Left cardiac atrium (tissue), 4 donors: ENCODE results near the gene DIS3L2. TPM values are rescaled to one million over a fixed set of nuclear protein-coding genes. Genes with fewer than 3 reads are reported as not detected.
A peak's percentile ranks its signal among the peaks of the same experiment; 100 is the strongest.
"Not testable (repeated sequence)": the region's sequence is repeated elsewhere in the genome, so short reads cannot be mapped to it uniquely, and the experiment has no call there.

ENCODE experiments used
- ATAC-seq, 2 donors: fragments of 200-7000 bp; cut with Tn5 transposase; one replicate each; pipeline ENCODE4 v1.9.1; 2020; ENCODE audit warnings: mild to moderate bottlenecking in 2 of 2, moderate library complexity in 2 of 2
- DNase-seq: peaks from one replicate; pipeline ENCODE4 v3.0.0-alpha.2; 2020
- intact Hi-C, 2 donors: fragments of 100-400 bp; cut with DNase I; formaldehyde crosslinking; loops; one replicate each; pipeline versions ENCODE4 v1.14.1 to v1.15.1; 2022 to 2023
- total RNA-seq, 2 donors: library from RNA; stranded (reverse); fragmentation: NEBNext Ultra II Directional; extraction: Animal tissue kit (Norgen Biotek cat#: 25700); gene quantifications; one replicate each; pipeline ENCODE4 v1.2.1, GENCODE V29; 2021
- donor health status: DM: no; HTN: yes; CAD: no.
- donor health status: DM: no; HTN: yes; CAD: no; lungs with severe emphysema.
- donor health status: DM: yes; HTN: yes; CAD: no.
- donor health status: Dilated cardiomyopathy.

Gene DIS3L2
- total RNA-seq, 2 donors from 2014 or later: 17.6 to 18.6 TPM

GRCh38 chr2:232362174-232362900 is 400.8 kb downstream of the DIS3L2 start:
- DNase-seq (no peak), ATAC-seq (no peak)
- intact Hi-C loops: no loop called here

- DNase-seq, intact Hi-C loops, ATAC-seq: not testable (repeated sequence)
These were observed 401.7 kb downstream of the DIS3L2 start for GRCh38 chr2:232363064-232363783.

- no peak for DNase-seq
- intact Hi-C loops: no loop called here
- no peak for ATAC-seq
These were observed 402.5 kb downstream of the DIS3L2 start for GRCh38 chr2:232363784-232364615.

GRCh38 chr2:232364806-232365594 is 403.5 kb downstream of the DIS3L2 start:
- DNase-seq, intact Hi-C loops, ATAC-seq: not testable (repeated sequence)

- peak in 1 of 2 donors; percentile 42 for ATAC-seq
These were observed 404.3 kb downstream of the DIS3L2 start for GRCh38 chr2:232365621-232366321.

GRCh38 chr2:232366461-232366860 is 404.9 kb downstream of the DIS3L2 start:
- ATAC-seq, intact Hi-C loops, DNase-seq: not testable (repeated sequence)

More at GRCh38 chr2:232365621-232366321, 404.3 kb downstream of the DIS3L2 start:
- intact Hi-C loops: no loop called here
- DNase-seq: no peak

- DNase-seq (no peak), ATAC-seq (no peak)
- intact Hi-C loops: no loop called here
These were observed 405.5 kb downstream of the DIS3L2 start for GRCh38 chr2:232367016-232367415.

- ATAC-seq (no peak), DNase-seq (no peak)
- intact Hi-C loops: no loop called here
These were observed 406.2 kb downstream of the DIS3L2 start for GRCh38 chr2:232367591-232368233.

- ATAC-seq (no peak), DNase-seq (no peak)
- intact Hi-C loops: no loop called here
These were observed 406.8 kb downstream of the DIS3L2 start for GRCh38 chr2:232368311-232368731.

- DNase-seq (no peak), ATAC-seq (no peak)
- intact Hi-C loops: no loop called here
These were observed 407.8 kb downstream of the DIS3L2 start for GRCh38 chr2:232369126-232369951.

- intact Hi-C loops, ATAC-seq, DNase-seq: not testable (repeated sequence)
These were observed 408.5 kb downstream of the DIS3L2 start for GRCh38 chr2:232370007-232370406.

- ATAC-seq: no peak
- intact Hi-C loops: no loop called here
- DNase-seq: no peak
These were observed 411.0 kb downstream of the DIS3L2 start for GRCh38 chr2:232372231-232373208.

- intact Hi-C loops: no loop called here
- DNase-seq (no peak), ATAC-seq (no peak)
These were observed 412.8 kb downstream of the DIS3L2 start for GRCh38 chr2:232374356-232374755.

GRCh38 chr2:232375164-232375563 is 413.7 kb downstream of the DIS3L2 start:
- ATAC-seq: no peak
- intact Hi-C loops: no loop called here
- no peak for DNase-seq

- no peak for DNase-seq
- intact Hi-C loops: no loop called here
- ATAC-seq: no peak
These were observed 414.7 kb downstream of the DIS3L2 start for GRCh38 chr2:232376260-232376659.

GRCh38 chr2:232376713-232377112 is 415.2 kb downstream of the DIS3L2 start:
- ATAC-seq (no peak), DNase-seq (no peak)
- intact Hi-C loops: no loop called here
